Calu3 (cell line): ENCODE results near the gene SULT1E1. TPM values are rescaled to one million over a fixed set of nuclear protein-coding genes. Genes with fewer than 3 reads are reported as not detected.
"Not testable (repeated sequence)": the region's sequence is repeated elsewhere in the genome, so short reads cannot be mapped to it uniquely, and the experiment has no call there.

ENCODE experiments used
- BruUV-seq: library from RNA; stranded (reverse); fragments of 400-500 nt; replicated peaks from 2 replicates; lab custom pipeline; 2021; lab: Mats Ljungman, UMichigan
- CTCF ChIA-PET: fragments of 300-600 bp; sonication (Branson Sonifier 250); formaldehyde crosslinking; loops from one replicate; lab custom pipeline; 2022; ENCODE audit warnings: antibody characterized with exemption; lab: Charles Lee
- DNase-seq: peaks from one replicate; pipeline ENCODE4 v3.0.0; 2022
- H3K27ac Mint-ChIP-seq: one replicate; pipeline ENCODE4 v1.8.0; 2022; ENCODE audit warnings: mixed read lengths; ENCODE audit not compliant: unreplicated experiment
- H3K27me3 Mint-ChIP-seq: one replicate; pipeline ENCODE4 v1.8.0; 2022; ENCODE audit warnings: mixed read lengths; ENCODE audit not compliant: unreplicated experiment
- H3K36me3 Mint-ChIP-seq: one replicate; pipeline ENCODE4 v1.8.0; 2022; ENCODE audit warnings: mild to moderate bottlenecking, moderate library complexity, mixed read lengths; ENCODE audit not compliant: insufficient read depth, unreplicated experiment
- H3K4me1 Mint-ChIP-seq: one replicate; pipeline ENCODE4 v1.8.0; 2022; ENCODE audit warnings: mild to moderate bottlenecking, low read depth, mixed read lengths; ENCODE audit not compliant: unreplicated experiment
- H3K4me3 Mint-ChIP-seq: one replicate; pipeline ENCODE4 v1.8.0; 2022; ENCODE audit warnings: mild to moderate bottlenecking, low read depth, moderate library complexity, mixed read lengths; ENCODE audit not compliant: unreplicated experiment
- H3K9me3 Mint-ChIP-seq: one replicate; pipeline ENCODE4 v1.8.0; 2022; ENCODE audit warnings: low read depth, mixed read lengths; ENCODE audit not compliant: unreplicated experiment
- intact Hi-C: fragments of 100-400 bp; cut with micrococcal nuclease; formaldehyde crosslinking; loops from one replicate; pipeline ENCODE4 v1.10.0; 2022; ENCODE audit not compliant: unreplicated experiment
- total RNA-seq: library from RNA; stranded (reverse); gene quantifications from 2 replicates; pipeline ENCODE4 v1.2.3, GENCODE V29; 2022
- TF ChIP-seq, protein P1 (sequence below): fragments of 200-600 bp; IDR thresholded peaks from one replicate; pipeline ENCODE4 v1.8.0; 2022; ENCODE audit warnings: antibody characterized with exemption; ENCODE audit not compliant: unreplicated experiment

The SULT1E1 gene
- total RNA-seq, 1 experiment from 2014 or later = 2.4 TPM

DNA sequence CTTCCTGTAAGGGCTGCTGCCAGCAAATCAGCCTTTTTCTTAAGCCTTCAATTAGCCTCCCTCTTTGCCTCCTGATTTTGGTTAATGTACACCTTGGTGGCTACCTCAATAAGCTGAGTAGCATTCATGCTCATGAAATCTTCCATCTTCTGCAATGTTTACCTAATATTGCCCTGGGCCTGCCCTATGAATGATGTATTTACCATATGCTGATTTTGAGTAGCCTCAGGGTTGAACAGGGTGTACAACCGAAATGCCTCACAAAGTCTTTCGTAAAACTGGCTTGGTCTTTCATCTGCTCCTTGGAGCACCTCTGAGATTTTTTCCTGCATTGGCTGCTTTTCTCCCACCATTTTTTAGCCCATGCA is 29.8 kb downstream of the SULT1E1 start:
- TF ChIP-seq, protein P1, sequence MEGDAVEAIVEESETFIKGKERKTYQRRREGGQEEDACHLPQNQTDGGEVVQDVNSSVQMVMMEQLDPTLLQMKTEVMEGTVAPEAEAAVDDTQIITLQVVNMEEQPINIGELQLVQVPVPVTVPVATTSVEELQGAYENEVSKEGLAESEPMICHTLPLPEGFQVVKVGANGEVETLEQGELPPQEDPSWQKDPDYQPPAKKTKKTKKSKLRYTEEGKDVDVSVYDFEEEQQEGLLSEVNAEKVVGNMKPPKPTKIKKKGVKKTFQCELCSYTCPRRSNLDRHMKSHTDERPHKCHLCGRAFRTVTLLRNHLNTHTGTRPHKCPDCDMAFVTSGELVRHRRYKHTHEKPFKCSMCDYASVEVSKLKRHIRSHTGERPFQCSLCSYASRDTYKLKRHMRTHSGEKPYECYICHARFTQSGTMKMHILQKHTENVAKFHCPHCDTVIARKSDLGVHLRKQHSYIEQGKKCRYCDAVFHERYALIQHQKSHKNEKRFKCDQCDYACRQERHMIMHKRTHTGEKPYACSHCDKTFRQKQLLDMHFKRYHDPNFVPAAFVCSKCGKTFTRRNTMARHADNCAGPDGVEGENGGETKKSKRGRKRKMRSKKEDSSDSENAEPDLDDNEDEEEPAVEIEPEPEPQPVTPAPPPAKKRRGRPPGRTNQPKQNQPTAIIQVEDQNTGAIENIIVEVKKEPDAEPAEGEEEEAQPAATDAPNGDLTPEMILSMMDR = no peak
- Mint-ChIP-seq H3K9me3 (no peaks in the 10 kb centered on the region), H3K36me3 (peaks cover 15% of the 10 kb centered on the region), H3K4me1 (peaks cover 14% of the 10 kb centered on the region), H3K27me3 (no peaks in the 10 kb centered on the region), H3K27ac (peak overlapping the region; percentile 75), H3K4me3 (peak overlapping the region; percentile 54)
- intact Hi-C loops = loop anchor here (1.0 to 10.0 kb wide), 3 partner anchors 51 to 362 kb away; no protein-coding TSS in a partner anchor
- no peak for DNase-seq
- no TSS peak for BruUV-seq
- CTCF ChIA-PET = interaction anchor here (1.0 to 1.3 kb wide), 3 partner anchors 28 to 51 kb away, joined by 3 read pairs; no protein-coding TSS in a partner anchor

DNA sequence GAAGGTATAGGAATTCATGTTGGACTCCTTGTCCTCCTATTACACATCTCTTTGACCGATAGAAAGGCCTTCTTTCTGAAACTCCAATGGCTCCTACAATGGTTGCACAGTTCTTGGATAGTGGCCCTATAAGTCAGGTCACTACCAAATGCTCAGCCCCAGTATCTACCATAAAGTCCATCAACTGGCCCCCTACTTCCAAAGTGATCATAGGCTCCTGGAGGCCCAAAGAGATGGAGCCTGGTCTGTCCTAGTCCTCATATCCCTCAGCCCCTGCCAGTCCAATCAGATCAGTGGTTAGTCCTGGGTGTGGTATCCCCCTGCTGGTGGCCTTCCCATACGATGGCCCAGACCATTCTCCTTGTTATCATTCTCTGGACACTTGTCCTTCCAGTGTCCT is 30.3 kb downstream of the SULT1E1 start:
- H3K27ac Mint-ChIP-seq = peak overlapping the region; percentile 75
- DNase-seq = no peak
- TF ChIP-seq, protein P1 = no peak
- peaks cover 14% of the 10 kb centered on the region for H3K4me1 Mint-ChIP-seq
- CTCF ChIA-PET = no interaction called here
- no TSS peak for BruUV-seq
- peak overlapping the region; percentile 54 for H3K4me3 Mint-ChIP-seq
- no peaks in the 10 kb centered on the region for H3K27me3 Mint-ChIP-seq
- peaks cover 15% of the 10 kb centered on the region for H3K36me3 Mint-ChIP-seq
- intact Hi-C loops = loop anchor here (1.0 to 10.0 kb wide), 3 partner anchors 52 to 363 kb away; no protein-coding TSS in a partner anchor
- no peaks in the 10 kb centered on the region for H3K9me3 Mint-ChIP-seq

DNA sequence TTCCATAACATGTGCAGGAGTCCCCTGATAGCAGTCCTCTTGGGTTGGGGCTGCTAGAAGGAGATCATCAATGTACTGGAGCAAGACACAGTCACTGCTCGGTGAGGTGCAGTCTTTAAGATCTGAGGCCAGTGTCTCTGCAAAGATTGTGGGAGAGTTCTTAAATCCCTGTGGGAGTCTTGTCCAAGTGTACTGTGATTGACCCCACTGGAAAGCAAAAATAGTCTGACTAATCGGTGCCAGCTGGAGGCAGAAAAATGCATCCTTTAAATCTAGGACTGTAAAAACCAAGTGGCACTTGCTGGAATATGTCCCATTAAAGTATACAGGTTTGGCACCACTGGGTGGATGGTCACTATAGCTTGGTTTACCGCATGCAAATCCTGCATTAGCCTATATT is 31.1 kb downstream of the SULT1E1 start:
- CTCF ChIA-PET = no interaction called here
- H3K4me3 Mint-ChIP-seq = no peak overlapping the region
- H3K27me3 Mint-ChIP-seq = no peaks in the 10 kb centered on the region
- peaks cover 14% of the 10 kb centered on the region for H3K4me1 Mint-ChIP-seq
- no TSS peak for BruUV-seq
- peaks cover 15% of the 10 kb centered on the region for H3K36me3 Mint-ChIP-seq
- H3K9me3 Mint-ChIP-seq = no peaks in the 10 kb centered on the region
- intact Hi-C loops = no loop called here
- no peak for DNase-seq
- TF ChIP-seq, protein P1 = no peak
- no peak overlapping the region for H3K27ac Mint-ChIP-seq

- H3K4me3 Mint-ChIP-seq, H3K27ac Mint-ChIP-seq, DNase-seq, CTCF ChIA-PET, H3K36me3 Mint-ChIP-seq, H3K27me3 Mint-ChIP-seq, H3K9me3 Mint-ChIP-seq, intact Hi-C loops, BruUV-seq, H3K4me1 Mint-ChIP-seq: not testable (repeated sequence)
These were observed 34.9 kb downstream of the SULT1E1 start for GRCh38 chr4:69825056-69825455.

GRCh38 chr4:69823481-69824186 is 36.3 kb downstream of the SULT1E1 start:
- CTCF ChIA-PET = interaction anchor here (0.7 to 1.6 kb wide), 8 partner anchors 9 to 360 kb away, joined by 3 to 9 read pairs (median 3); no protein-coding TSS in a partner anchor
- Mint-ChIP-seq H3K4me3 (no peak overlapping the region), H3K4me1 (no peaks in the 10 kb centered on the region), H3K27ac (peak overlapping the region; percentile 16), H3K27me3 (no peaks in the 10 kb centered on the region), H3K9me3 (no peaks in the 10 kb centered on the region), H3K36me3 (no peaks in the 10 kb centered on the region)
- intact Hi-C loops = loop anchor here (1.0 kb wide), 2 partner anchors 59 to 134 kb away; no protein-coding TSS in a partner anchor
- TF ChIP-seq, protein P1 = no peak
- BruUV-seq = no TSS peak
- peak; percentile 70 for DNase-seq
